ENCODE results near the gene SLC26A9. TPM values are rescaled to one million over a fixed set of nuclear protein-coding genes. Genes with fewer than 3 reads are reported as not detected.

The SLC26A9 gene
- total RNA-seq, 2 donors from 2014 or later = 24.4 to 35.4 TPM

DNA sequence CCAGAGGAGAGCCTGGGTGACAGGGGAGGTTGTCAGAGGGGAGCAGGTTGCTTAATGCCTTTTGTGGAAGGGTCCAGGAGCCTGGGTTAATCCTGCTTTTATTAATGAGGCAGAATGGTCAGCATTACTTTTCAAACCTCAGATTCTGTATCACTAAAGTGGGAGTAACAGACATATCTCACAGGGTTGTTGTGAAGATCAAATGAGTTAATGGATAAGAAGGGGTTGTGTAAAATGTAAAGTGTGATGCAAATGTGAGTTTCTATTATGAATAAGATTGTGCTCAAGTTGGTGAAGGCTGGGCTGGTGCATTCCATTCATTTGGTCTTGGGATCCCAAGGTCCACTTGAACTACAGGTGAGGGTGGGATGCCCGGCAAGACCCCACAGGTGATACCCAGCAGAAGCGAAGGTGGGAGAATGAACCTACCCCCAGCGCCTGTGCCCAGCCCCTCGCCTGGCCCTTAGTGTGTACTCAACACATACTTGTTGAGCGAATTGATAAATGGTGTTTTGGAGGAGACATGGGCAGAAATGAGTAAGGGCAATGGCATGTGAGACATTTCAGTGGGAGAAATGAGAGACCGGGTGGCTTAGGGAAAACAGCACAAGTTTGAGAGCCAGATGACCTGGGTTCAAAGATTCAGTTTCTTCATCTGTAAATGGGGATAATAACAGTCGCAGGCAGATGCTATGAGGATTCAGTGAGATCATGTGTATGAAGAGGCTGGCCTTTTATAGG is 6.2 kb downstream of the SLC26A9 start:
- H3K9me3 ChIP-seq = no peaks in the 10 kb centered on the region
- no peak for DNase-seq (ENCODE audit: low spot score)
- peaks cover 0 to 13% of the 10 kb centered on the region in 2 donors for H3K4me1 ChIP-seq
- no peaks in the 10 kb centered on the region for H3K36me3 ChIP-seq
- no peak overlapping the region for H3K4me3 ChIP-seq
- no peaks in the 10 kb centered on the region for H3K27me3 ChIP-seq
- TF ChIP-seq, protein P1, sequence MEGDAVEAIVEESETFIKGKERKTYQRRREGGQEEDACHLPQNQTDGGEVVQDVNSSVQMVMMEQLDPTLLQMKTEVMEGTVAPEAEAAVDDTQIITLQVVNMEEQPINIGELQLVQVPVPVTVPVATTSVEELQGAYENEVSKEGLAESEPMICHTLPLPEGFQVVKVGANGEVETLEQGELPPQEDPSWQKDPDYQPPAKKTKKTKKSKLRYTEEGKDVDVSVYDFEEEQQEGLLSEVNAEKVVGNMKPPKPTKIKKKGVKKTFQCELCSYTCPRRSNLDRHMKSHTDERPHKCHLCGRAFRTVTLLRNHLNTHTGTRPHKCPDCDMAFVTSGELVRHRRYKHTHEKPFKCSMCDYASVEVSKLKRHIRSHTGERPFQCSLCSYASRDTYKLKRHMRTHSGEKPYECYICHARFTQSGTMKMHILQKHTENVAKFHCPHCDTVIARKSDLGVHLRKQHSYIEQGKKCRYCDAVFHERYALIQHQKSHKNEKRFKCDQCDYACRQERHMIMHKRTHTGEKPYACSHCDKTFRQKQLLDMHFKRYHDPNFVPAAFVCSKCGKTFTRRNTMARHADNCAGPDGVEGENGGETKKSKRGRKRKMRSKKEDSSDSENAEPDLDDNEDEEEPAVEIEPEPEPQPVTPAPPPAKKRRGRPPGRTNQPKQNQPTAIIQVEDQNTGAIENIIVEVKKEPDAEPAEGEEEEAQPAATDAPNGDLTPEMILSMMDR (IDR thresholded peaks at IDR 0.05) = no peak
- no peak overlapping the region for H3K27ac ChIP-seq

DNA sequence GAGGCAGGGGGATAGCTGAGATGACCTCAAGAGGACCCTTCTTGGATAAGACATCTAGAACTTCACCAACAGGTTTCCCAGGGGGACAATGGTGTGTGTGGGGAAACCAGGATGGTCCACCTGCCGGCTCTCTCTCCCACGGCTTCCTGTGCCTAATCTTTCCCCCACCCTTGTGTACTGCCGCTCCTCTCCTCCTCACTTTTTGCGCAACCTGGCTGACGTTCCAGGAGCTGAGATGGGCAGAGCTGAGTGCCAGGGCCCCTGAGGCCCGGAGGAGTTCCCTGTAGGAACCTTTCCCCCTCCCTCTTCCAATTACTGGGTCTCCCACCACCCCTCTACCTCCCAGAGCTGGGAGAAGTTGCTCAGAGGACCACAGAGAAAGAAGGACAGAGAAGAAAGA is 6.9 kb downstream of the SLC26A9 start:
- H3K4me1 ChIP-seq = peaks cover 0 to 13% of the 10 kb centered on the region in 2 donors
- DNase-seq (ENCODE audit: low spot score) = no peak
- no peaks in the 10 kb centered on the region for H3K36me3 ChIP-seq
- no peaks in the 10 kb centered on the region for H3K9me3 ChIP-seq
- no peaks in the 10 kb centered on the region for H3K27me3 ChIP-seq
- no peak overlapping the region for H3K4me3 ChIP-seq
- no peak overlapping the region for H3K27ac ChIP-seq
- TF ChIP-seq, protein P1 (IDR thresholded peaks at IDR 0.05) = no peak

DNA sequence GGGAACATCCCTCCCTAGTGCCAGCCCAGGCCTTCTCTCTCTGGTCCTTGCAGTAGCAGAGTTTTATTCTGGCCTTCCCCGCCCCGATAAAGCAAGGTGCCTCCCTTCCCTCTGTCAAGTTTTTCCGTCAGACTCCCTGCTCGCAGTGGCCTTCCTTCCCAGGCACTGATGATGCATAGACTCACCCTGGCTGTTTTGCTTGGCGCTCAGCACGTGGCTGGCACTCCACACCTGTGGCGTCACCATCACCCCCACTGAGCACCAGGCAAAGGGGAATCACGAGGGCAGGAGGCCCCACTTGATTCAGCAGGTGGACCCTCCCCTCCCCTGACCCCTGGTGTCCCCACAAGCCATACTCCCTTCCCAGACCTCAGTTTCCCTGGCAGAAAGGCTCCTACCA is 7.4 kb downstream of the SLC26A9 start:
- TF ChIP-seq, protein P1 (IDR thresholded peaks at IDR 0.05) = no peak

DNA sequence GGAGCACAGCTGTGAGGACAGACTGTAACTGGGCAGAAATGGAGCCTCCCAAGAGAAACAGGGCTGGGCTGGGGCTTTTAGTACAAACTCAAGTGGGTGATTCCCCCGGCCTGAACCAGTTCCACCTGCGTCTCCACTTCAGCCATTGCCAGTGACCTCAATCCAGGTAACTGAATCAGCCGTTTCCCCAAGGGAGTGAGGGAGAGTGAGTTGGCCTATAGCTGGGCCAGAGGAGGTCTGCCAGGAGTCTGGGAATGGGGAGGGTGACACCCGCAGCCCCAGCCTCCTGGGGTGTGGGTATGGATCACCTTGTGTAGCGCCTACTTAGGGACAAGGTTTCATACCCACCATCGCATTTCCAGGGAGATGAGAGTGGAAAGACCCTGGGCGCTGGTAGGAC is 8.5 kb downstream of the SLC26A9 start:
- H3K27ac ChIP-seq = no peak overlapping the region
- H3K9me3 ChIP-seq = no peaks in the 10 kb centered on the region
- H3K36me3 ChIP-seq = no peaks in the 10 kb centered on the region
- TF ChIP-seq, protein P1 (IDR thresholded peaks at IDR 0.05) = no peak
- DNase-seq (ENCODE audit: low spot score) = no peak
- H3K4me3 ChIP-seq = no peak overlapping the region
- peaks cover 0 to 9% of the 10 kb centered on the region in 2 donors for H3K4me1 ChIP-seq
- H3K27me3 ChIP-seq = no peaks in the 10 kb centered on the region

More for the DNA sequence above, 7.4 kb downstream of the SLC26A9 start:
- DNase-seq (ENCODE audit: low spot score) = no peak
- H3K27me3 ChIP-seq = no peaks in the 10 kb centered on the region
- no peak overlapping the region for H3K27ac ChIP-seq
- peaks cover 0 to 15% of the 10 kb centered on the region in 2 donors for H3K4me1 ChIP-seq
- H3K36me3 ChIP-seq = no peaks in the 10 kb centered on the region
- H3K9me3 ChIP-seq = no peaks in the 10 kb centered on the region
- H3K4me3 ChIP-seq = no peak overlapping the region

DNA sequence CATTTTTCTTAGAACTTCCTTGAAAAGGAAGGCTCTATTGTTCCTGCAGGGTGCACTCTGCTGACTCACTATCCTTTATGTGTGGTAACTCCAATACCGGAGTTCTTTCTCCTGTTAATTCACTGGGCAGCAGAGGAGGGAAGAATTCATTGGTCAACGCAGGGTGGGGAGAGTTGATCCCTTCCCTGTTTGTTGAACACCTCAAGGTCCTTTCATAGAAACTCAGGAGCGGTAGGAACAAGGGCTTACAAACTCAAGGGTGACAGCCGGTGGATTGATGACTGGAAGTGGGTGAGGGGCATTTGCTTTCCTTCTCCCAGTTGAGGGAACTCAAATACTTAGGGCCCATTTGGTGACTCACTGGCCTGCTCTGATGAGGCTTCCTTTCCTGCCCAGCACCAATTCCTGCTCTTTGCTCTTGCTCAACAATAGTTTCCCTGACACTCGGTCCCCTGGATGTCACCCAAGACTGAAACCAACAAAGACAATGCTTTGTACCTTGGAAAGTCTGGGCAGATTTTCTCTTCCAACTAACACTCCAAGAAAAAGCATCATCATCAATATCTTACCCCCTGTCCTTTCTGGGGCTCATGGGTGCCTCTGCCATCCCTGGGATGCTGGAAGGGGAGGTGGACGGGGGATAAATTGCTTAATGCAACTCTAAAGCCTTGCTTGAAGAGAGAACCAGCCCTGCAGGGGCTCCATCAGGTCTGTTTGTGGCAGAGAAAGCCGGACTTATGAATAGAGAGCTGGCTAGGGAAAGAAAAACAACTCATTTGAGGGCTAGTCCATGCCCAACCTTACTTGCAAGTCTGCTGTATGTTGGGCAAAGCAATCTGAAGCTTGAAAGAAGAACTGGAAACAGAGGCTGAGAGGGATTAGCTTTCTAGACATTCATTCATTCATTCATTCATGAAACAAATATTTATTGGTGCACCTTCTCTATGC is 9.3 kb downstream of the SLC26A9 start:
- Histone ChIP-seq H3K9me3 (no peaks in the 10 kb centered on the region), H3K27ac (no peak overlapping the region), H3K36me3 (no peaks in the 10 kb centered on the region), H3K27me3 (no peaks in the 10 kb centered on the region), H3K4me1 (peaks cover 0 to 7% of the 10 kb centered on the region in 2 donors), H3K4me3 (no peak overlapping the region)
- TF ChIP-seq, protein P1 (IDR thresholded peaks at IDR 0.05) = no peak
- no peak for DNase-seq (ENCODE audit: low spot score)
